ENCODE measurements around the gene PIEZO1. TPM values are rescaled to one million over a fixed set of nuclear protein-coding genes. Genes with fewer than 3 reads are reported as not detected.

PIEZO1 gene
- total RNA-seq, 1 donor from 2014 or later: 37.7 TPM

GRCh38 chr16:88705801-88706228 is 79.2 kb downstream of the PIEZO1 start:
- peak overlapping the region; percentile 81 for H3K4me3 Mint-ChIP-seq (ENCODE audit: low read depth)
- H3K36me3 Mint-ChIP-seq (ENCODE audit: insufficient read depth): no peaks in the 10 kb centered on the region
- no peaks in the 10 kb centered on the region for H3K27me3 Mint-ChIP-seq
- TF ChIP-seq CTCF (IDR thresholded peaks at IDR 0.05; ENCODE audit: unreplicated experiment): no peak
- peaks cover 13% of the 10 kb centered on the region for H3K4me1 Mint-ChIP-seq (ENCODE audit: low read depth)
- no peak overlapping the region for H3K27ac Mint-ChIP-seq
- H3K9me3 Mint-ChIP-seq (ENCODE audit: low read depth): no peaks in the 10 kb centered on the region
- DNase-seq (ENCODE audit: low spot score, unreplicated experiment): no peak

DNA sequence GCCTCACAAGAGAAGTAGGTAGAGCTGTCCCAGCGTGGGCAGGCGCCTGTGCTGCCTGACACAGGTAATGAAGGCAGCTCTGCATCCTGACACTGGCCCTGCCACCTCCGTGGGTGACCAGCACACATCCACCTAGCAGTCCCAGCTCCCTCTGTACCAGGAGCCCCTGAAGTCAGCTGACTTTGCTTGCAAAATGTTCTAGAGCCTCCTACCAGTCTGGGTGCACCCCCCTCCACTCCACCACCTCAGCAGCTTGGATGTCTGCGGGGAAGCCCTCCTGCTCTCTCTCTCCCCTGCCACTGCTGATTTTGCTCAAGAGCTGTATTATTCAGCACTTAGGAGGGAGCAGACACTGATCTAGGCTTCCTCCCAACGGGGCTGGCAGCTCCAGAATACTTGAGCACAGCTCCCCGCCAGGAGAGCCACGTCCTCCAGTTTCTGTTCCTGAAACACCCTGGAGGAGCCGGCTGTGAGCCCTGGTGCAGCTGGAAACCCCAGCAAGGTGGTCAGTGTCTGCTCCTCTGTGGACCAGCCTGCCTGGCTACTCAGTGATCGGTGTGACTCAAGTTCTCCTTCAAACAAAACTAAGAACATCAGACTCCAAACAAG is 79.8 kb downstream of the PIEZO1 start:
- peaks cover 13% of the 10 kb centered on the region for H3K4me1 Mint-ChIP-seq (ENCODE audit: low read depth)

GRCh38 chr16:88703486-88704309 is 81.3 kb downstream of the PIEZO1 start:
- Mint-ChIP-seq H3K27me3 (no peaks in the 10 kb centered on the region), H3K4me3 (ENCODE audit: low read depth) (peak overlapping the region; percentile 81), H3K9me3 (ENCODE audit: low read depth) (no peaks in the 10 kb centered on the region), H3K4me1 (ENCODE audit: low read depth) (peaks cover 13% of the 10 kb centered on the region), H3K27ac (no peak overlapping the region), H3K36me3 (ENCODE audit: insufficient read depth) (no peaks in the 10 kb centered on the region)
- TF ChIP-seq CTCF (IDR thresholded peaks at IDR 0.05; ENCODE audit: unreplicated experiment): no peak
- no peak for DNase-seq (ENCODE audit: low spot score, unreplicated experiment)

More for the DNA sequence above, 79.8 kb downstream of the PIEZO1 start:
- H3K4me3 Mint-ChIP-seq (ENCODE audit: low read depth): peak overlapping the region; percentile 81
- no peak for TF ChIP-seq CTCF (IDR thresholded peaks at IDR 0.05; ENCODE audit: unreplicated experiment)
- no peaks in the 10 kb centered on the region for H3K9me3 Mint-ChIP-seq (ENCODE audit: low read depth)
- peak overlapping the region; percentile 77 for H3K27ac Mint-ChIP-seq
- H3K27me3 Mint-ChIP-seq: no peaks in the 10 kb centered on the region
- H3K36me3 Mint-ChIP-seq (ENCODE audit: insufficient read depth): no peaks in the 10 kb centered on the region
- DNase-seq (ENCODE audit: low spot score, unreplicated experiment): no peak

DNA sequence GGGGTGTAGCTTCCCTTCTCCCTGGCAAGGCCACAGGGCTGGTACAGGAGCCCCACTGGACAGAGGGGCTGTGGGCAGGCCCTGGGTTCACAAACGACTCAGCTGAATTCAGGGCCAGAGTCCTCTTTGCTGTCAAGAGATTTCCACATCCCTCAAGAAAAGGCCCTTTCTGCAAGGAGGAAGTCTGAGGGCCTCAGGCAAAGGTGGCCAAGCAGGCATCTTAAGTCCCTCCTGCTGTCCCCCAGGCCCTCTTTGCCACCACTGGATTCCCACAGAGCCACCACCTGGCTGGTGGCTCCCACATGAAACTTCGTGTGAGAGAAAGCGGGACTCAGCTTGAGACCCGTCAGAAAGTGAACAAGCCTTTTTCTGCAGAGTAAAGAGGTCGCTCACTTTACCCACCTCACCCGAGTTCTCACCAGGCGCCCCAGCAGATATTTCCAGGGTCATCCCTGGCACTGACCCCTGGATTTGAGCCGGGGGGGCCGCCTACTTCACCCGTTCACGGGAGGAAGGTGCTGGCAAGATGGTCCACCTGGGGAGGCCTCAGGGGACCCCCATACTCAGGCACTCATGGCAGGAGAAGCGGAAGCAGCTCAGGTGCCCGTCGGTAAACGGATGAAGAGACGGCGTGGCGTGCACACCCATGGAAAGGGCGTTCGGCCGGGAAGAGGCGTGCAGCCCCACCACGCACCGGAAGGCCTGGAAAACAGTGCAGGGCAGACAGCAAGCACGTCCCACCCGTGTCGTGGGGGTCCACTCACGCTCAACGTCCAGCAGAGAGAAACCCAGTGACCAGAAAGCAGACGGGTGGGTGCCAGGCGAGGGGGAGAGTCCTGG is 82.4 kb downstream of the PIEZO1 start:
- DNase-seq (ENCODE audit: low spot score, unreplicated experiment): no peak
- H3K4me3 Mint-ChIP-seq (ENCODE audit: low read depth): no peak overlapping the region
- H3K4me1 Mint-ChIP-seq (ENCODE audit: low read depth): peaks cover 13% of the 10 kb centered on the region
- no peak overlapping the region for H3K27ac Mint-ChIP-seq
- TF ChIP-seq CTCF (IDR thresholded peaks at IDR 0.05; ENCODE audit: unreplicated experiment): no peak
- no peaks in the 10 kb centered on the region for H3K9me3 Mint-ChIP-seq (ENCODE audit: low read depth)
- no peaks in the 10 kb centered on the region for H3K27me3 Mint-ChIP-seq
- peaks cover 2% of the 10 kb centered on the region for H3K36me3 Mint-ChIP-seq (ENCODE audit: insufficient read depth)
